ENCODE data around the gene BAHCC1. TPM values are rescaled to one million over a fixed set of nuclear protein-coding genes. Genes with fewer than 3 reads are reported as not detected.

The BAHCC1 gene
- total RNA-seq, 1 experiment from 2014 or later: 33.7 TPM

DNA sequence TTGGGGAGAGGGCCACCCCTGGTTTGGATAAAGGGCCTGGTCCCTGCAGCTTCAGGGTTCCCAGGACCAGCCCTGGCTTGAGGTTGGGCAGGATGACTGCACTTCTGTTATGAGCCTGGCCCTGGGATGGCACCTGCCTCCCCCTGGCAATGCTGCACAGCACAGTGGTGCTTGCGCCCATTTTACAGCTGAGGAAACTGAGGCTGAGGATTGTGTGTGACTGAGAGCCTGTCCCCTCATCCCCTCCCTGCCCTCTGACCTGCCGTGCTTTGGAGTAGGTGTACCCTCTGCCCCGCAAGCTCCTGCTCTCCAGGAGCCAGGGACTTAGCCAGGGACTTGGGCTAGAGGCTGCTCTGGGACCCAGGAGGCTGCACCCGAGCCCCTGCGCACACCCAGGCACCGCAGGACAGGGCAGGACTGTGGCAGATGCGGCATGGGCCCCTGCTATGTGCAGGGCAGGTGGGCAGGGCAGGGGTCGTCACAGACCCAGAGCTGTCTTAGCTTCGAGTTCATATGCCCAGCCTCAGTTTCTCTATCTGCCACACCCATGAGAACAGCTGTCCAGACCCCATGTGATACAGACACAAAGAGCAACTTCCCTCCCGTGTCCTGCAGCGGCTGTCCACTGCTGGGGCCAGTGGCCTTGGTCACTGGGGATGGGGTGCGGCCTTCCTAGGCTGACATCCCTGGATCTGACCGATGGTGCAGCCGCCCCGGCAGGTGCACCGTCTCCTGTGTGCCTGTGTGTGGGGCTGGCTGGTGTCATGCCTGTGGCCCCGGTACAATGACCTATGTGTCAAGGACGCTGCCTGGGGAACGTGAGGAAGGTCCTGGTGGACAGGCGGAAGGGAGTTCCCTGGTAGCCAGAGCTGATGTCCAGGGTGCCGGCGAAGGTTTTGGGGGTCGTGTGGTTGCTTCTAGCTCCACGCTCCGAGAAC lies 36.6 kb downstream of the BAHCC1 start:
- no peak for TF ChIP-seq EZH2 (IDR thresholded peaks at IDR 0.05; ENCODE audit: low read depth)
- TF ChIP-seq, protein P1, sequence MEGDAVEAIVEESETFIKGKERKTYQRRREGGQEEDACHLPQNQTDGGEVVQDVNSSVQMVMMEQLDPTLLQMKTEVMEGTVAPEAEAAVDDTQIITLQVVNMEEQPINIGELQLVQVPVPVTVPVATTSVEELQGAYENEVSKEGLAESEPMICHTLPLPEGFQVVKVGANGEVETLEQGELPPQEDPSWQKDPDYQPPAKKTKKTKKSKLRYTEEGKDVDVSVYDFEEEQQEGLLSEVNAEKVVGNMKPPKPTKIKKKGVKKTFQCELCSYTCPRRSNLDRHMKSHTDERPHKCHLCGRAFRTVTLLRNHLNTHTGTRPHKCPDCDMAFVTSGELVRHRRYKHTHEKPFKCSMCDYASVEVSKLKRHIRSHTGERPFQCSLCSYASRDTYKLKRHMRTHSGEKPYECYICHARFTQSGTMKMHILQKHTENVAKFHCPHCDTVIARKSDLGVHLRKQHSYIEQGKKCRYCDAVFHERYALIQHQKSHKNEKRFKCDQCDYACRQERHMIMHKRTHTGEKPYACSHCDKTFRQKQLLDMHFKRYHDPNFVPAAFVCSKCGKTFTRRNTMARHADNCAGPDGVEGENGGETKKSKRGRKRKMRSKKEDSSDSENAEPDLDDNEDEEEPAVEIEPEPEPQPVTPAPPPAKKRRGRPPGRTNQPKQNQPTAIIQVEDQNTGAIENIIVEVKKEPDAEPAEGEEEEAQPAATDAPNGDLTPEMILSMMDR (conservative IDR thresholded peaks at IDR 0.05): no peak
- no peak overlapping the region for H3K27ac ChIP-seq
- no peak overlapping the region for H2AFZ ChIP-seq
- ChIA-PET CTCF (interaction anchor here (0.6 kb wide), 1 partner anchor 135 kb away, joined by 12 read pairs; no protein-coding TSS in a partner anchor), POLR2A (ENCODE audit: unreplicated experiment) (interaction anchor here (0.6 kb wide), 1 partner anchor 180 kb away, joined by 9 read pairs; no protein-coding TSS in a partner anchor)
- H3F3A ChIP-seq (ENCODE audit: insufficient read depth, low read depth): no peaks in the 10 kb centered on the region
- 0 out of 2 replicates have a peak, but pooled peaks cover 7% of the 10 kb centered on the region for H3K4me1 ChIP-seq (replicated peaks; ENCODE audit: insufficient read depth)
- no peak for DNase-seq
- intact Hi-C loops (cut with micrococcal nuclease; ENCODE audit: unreplicated experiment): no loop called here
- H4K20me1 ChIP-seq (ENCODE audit: insufficient read depth): no peaks in the 10 kb centered on the region
- no peaks in the 10 kb centered on the region for H3K79me2 ChIP-seq (ENCODE audit: low read depth)
- no peaks in the 10 kb centered on the region for H3K36me3 ChIP-seq (ENCODE audit: low read depth)
- no peaks in the 10 kb centered on the region for H3K9me2 ChIP-seq (ENCODE audit: insufficient read depth)
- H3K9me3 ChIP-seq (ENCODE audit: insufficient read depth, low read depth): no peaks in the 10 kb centered on the region
- H3K27me3 ChIP-seq (ENCODE audit: insufficient read depth, low read depth): no peaks in the 10 kb centered on the region
- no peak overlapping the region for H3K4me3 ChIP-seq
- BruUV-seq (replicated peaks): no TSS peak
- H3K4me2 ChIP-seq: no peak overlapping the region

DNA sequence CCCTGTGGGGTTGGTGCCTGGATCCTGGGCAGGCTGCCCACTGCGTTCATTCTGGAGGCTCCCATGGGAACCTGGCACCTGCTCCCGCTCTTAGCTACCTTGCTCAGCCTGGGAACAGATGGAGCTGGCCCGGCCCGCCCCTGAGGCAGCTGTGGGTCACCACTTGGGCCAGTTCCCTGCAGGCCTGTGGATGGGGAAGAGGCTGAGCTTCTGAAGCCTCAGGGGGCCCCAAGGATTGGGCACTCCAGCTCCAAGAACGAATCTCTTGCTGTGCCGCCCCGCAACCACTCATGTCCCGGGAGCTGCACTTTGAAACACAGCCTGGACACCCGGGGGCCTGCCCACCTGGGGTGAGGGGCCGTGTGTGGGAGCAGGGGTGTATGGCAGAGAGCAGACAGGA lies 37.7 kb downstream of the BAHCC1 start:
- Histone ChIP-seq H4K20me1 (ENCODE audit: insufficient read depth) (no peaks in the 10 kb centered on the region), H3K27ac (no peak overlapping the region), H3F3A (ENCODE audit: insufficient read depth, low read depth) (no peaks in the 10 kb centered on the region), H3K79me2 (ENCODE audit: low read depth) (no peaks in the 10 kb centered on the region), H3K36me3 (ENCODE audit: low read depth) (no peaks in the 10 kb centered on the region), H3K4me3 (no peak overlapping the region), H3K9me3 (ENCODE audit: insufficient read depth, low read depth) (no peaks in the 10 kb centered on the region), H2AFZ (no peak overlapping the region), H3K27me3 (ENCODE audit: insufficient read depth, low read depth) (no peaks in the 10 kb centered on the region), H3K9me2 (ENCODE audit: insufficient read depth) (no peaks in the 10 kb centered on the region), H3K4me1 (replicated peaks; ENCODE audit: insufficient read depth) (0 out of 2 replicates have a peak, but pooled peaks cover 7% of the 10 kb centered on the region), H3K4me2 (no peak overlapping the region)
- POLR2A ChIA-PET (ENCODE audit: unreplicated experiment): no interaction called here
- intact Hi-C loops (cut with micrococcal nuclease; ENCODE audit: unreplicated experiment): no loop called here
- CTCF ChIA-PET: no interaction called here
- TF ChIP-seq, protein P1 (conservative IDR thresholded peaks at IDR 0.05): no peak
- TF ChIP-seq EZH2 (IDR thresholded peaks at IDR 0.05; ENCODE audit: low read depth): no peak
- no TSS peak for BruUV-seq (replicated peaks)
- DNase-seq: no peak

DNA sequence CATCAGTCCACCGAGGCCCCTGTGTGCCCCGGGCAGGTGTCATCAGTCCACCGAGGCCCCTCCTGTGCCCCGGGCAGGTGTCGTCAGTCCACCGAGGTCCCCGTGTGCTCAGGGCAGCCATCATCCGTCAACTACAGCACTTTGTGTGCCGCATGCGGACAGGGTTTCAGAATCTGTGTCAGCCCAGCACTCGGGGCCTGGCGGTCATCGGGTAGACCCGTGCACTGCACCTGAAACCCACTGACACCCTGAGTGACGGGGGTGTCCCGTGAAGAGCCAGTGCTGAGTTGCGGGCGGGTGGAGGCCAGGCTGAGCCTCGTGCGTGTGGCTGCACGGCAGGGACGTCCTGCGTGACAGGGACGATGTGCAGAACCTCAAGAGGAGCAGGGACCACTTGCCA lies 38.4 kb downstream of the BAHCC1 start:
- Histone ChIP-seq H3K4me3 (no peak overlapping the region), H3K79me2 (ENCODE audit: low read depth) (no peaks in the 10 kb centered on the region), H3K27ac (no peak overlapping the region), H3K4me2 (no peak overlapping the region), H3K27me3 (ENCODE audit: insufficient read depth, low read depth) (no peaks in the 10 kb centered on the region), H3K4me1 (replicated peaks; ENCODE audit: insufficient read depth) (0 out of 2 replicates have a peak, but pooled peaks cover 7% of the 10 kb centered on the region), H4K20me1 (ENCODE audit: insufficient read depth) (no peaks in the 10 kb centered on the region), H3K9me3 (ENCODE audit: insufficient read depth, low read depth) (no peaks in the 10 kb centered on the region), H3K9me2 (ENCODE audit: insufficient read depth) (no peaks in the 10 kb centered on the region), H3K36me3 (ENCODE audit: low read depth) (no peaks in the 10 kb centered on the region), H2AFZ (no peak overlapping the region), H3F3A (ENCODE audit: insufficient read depth, low read depth) (no peaks in the 10 kb centered on the region)
- no TSS peak for BruUV-seq (replicated peaks)
- DNase-seq: no peak
- intact Hi-C loops (cut with micrococcal nuclease; ENCODE audit: unreplicated experiment): no loop called here
- no peak for TF ChIP-seq EZH2 (IDR thresholded peaks at IDR 0.05; ENCODE audit: low read depth)
- TF ChIP-seq, protein P1 (conservative IDR thresholded peaks at IDR 0.05): no peak
- ChIA-PET POLR2A (ENCODE audit: unreplicated experiment) (no interaction called here), CTCF (no interaction called here)
